Choroid plexus epithelial cell (primary cell): ENCODE measurements around the gene B4GALT1.

ENCODE experiments used
- DNase-seq: peaks from one replicate; pipeline ENCODE4 v3.0.0-alpha.2; 2010; ENCODE audit warnings: low read depth
- H3K4me3 ChIP-seq: 2 replicates; pipeline ENCODE4 v1.5.1; 2011; ENCODE audit warnings: low read depth, mild to moderate bottlenecking, control low read depth, low read length, moderate library complexity
- TF ChIP-seq, protein P1 (sequence below): conservative IDR thresholded peaks from 2 replicates; pipeline ENCODE4 v1.5.1; 2011; ENCODE audit warnings: low read depth, mild to moderate bottlenecking, control low read depth, inconsistent platforms, low read length, moderate library complexity

B4GALT1 gene

DNA sequence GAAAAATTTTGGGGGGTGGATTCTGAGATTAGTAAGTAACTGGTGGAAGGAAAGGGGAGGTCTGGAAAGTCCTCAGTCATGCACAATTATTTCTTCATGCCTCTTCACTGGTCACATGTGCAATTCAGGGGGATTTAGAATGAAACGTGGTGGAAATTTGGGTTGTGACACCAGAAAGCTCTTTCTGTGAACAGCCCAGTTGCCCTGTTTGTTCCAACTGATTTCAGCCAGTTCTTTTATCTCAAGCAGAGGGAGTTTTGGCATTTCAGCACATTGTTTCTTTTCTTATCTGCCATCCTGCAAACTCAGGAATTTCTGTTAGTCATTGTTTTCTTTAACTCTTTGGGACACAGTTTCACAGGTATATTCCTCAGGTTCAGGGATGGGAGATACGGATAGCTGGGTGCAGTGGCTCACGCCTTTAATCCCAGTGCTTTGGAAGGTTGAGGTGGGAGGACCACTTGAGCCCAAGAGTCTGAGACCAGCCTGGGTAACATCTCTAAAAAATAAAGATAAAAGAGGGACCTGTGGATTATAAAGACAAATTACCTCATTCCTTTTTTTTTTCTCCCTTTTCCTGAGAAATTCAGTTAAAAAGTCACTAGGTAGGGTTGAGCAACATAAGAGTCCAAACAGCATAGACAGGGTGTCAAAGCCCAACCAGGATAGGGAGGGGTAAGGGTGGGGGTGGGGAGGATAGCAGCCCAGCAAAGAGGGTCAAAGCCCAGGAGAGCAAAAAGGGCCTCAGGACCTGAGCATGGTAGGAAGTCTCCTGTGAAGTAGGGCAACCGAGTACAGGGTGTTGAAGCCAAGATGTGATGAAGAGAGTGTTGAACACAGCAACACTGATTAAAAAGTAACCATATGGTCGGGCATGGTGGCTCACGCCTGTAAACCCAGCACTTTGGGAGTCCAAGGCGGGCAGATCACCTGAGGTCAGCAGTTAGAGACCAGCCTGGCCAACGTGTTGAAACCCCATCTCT, 5.4 kb upstream of the B4GALT1 start:
- DNase-seq, result peak; percentile 72
- TF ChIP-seq, protein P1, sequence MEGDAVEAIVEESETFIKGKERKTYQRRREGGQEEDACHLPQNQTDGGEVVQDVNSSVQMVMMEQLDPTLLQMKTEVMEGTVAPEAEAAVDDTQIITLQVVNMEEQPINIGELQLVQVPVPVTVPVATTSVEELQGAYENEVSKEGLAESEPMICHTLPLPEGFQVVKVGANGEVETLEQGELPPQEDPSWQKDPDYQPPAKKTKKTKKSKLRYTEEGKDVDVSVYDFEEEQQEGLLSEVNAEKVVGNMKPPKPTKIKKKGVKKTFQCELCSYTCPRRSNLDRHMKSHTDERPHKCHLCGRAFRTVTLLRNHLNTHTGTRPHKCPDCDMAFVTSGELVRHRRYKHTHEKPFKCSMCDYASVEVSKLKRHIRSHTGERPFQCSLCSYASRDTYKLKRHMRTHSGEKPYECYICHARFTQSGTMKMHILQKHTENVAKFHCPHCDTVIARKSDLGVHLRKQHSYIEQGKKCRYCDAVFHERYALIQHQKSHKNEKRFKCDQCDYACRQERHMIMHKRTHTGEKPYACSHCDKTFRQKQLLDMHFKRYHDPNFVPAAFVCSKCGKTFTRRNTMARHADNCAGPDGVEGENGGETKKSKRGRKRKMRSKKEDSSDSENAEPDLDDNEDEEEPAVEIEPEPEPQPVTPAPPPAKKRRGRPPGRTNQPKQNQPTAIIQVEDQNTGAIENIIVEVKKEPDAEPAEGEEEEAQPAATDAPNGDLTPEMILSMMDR, result no peak
- no peak overlapping the region for H3K4me3 ChIP-seq

DNA sequence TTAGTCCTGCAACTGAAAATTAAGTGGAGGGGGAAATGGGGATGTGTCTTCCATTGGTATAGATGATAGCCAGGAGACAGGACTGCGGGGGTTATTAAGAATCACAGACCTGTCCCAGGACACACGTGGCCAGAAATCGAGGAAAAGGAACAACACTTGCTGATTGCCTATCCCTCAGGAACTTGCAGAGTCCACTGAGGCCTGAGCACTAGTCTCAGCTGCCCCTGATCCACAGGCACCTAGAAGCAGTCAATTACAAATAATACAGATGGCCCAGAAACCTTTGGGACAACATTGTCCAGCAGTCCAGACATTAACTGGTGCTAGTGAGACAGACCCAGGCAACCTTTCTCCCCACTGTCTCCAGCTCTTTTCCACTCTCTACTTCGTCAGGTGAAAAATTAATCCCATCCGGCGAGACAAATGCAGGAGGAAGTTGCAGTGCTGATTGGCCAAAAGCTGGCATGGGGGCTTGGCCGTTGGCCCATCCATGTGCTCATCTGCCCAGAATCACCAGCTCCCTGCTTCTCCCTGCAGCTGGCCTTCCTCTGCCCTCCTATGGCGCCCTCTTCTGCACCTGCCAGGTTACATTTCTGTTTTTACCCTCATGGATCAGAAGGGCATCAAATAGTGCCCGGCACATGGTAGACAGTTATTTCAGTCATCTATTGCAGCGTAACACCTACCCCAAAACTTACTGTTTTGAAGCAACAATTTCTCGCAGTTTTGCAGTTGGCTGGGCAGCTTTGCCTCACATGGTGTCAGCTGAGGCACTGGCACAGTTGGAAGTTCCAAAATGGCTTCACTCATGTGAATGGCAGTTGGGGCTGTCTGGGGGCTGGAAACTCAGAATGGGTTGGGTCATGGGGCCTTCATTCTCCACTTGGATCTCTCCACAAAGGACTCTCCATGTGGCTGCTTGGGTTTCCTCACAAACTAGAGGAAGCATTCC, 3.6 kb upstream of the B4GALT1 start:
- TF ChIP-seq, protein P1, result peak; percentile 39
- peak; percentile 22 for DNase-seq
- H3K4me3 ChIP-seq, result no peak overlapping the region

DNA sequence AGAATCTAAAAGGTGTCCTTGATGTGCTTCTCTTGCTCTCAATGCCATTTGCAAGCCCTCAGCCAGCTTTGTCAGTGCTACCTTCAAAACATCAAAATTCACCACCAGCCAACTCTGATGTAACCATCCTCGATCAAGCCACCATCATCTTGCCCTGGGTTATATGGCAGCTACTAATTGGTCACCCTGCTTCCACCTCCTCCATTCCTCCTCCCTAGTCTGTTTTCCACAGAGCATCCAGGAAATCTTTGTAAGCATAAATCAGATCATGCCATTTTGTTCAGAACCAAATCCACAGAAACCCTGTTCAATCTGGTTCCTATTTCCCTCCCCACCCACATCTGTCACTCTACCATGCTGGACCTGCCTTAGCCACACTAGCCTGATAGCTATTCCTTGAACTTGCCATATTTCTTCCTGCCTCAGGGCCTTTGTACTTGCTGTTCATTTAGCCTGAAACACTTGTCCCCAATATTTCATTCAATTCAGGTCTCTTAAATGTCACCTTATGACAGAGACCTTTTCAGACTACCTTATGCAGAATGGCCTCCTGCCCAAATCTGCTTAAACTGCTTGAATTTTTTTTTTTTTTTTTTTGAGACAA, 1.9 kb upstream of the B4GALT1 start:
- no peak for DNase-seq
- H3K4me3 ChIP-seq, result no peak overlapping the region
- TF ChIP-seq, protein P1, result no peak

DNA sequence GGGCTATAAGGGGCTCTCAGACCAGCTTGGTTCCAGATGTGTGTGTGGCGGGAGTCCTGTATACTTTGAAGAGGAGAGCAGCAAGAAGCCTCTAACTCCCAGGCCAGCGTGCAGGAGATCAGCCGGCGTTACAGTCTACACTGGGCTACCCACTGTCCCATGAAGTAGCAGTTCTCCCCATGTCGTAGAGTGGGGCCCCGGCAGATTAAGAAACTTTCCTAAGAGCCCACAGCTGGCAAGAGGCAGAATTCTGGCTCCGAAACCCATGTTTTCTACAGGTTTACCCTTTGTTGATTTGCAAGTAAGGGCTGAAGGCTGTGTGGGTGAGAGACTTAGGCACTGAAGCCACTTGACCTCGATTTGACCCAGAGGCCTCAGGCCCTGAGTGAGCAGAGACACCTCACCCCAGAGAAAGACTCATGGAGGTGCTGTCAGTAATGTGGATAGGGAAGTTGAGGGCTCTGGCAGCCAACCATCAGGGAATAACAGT, 881 bp upstream of the B4GALT1 start:
- TF ChIP-seq, protein P1, result no peak
- H3K4me3 ChIP-seq, result peak overlapping the region; percentile 92
- peak; percentile 31 for DNase-seq

DNA sequence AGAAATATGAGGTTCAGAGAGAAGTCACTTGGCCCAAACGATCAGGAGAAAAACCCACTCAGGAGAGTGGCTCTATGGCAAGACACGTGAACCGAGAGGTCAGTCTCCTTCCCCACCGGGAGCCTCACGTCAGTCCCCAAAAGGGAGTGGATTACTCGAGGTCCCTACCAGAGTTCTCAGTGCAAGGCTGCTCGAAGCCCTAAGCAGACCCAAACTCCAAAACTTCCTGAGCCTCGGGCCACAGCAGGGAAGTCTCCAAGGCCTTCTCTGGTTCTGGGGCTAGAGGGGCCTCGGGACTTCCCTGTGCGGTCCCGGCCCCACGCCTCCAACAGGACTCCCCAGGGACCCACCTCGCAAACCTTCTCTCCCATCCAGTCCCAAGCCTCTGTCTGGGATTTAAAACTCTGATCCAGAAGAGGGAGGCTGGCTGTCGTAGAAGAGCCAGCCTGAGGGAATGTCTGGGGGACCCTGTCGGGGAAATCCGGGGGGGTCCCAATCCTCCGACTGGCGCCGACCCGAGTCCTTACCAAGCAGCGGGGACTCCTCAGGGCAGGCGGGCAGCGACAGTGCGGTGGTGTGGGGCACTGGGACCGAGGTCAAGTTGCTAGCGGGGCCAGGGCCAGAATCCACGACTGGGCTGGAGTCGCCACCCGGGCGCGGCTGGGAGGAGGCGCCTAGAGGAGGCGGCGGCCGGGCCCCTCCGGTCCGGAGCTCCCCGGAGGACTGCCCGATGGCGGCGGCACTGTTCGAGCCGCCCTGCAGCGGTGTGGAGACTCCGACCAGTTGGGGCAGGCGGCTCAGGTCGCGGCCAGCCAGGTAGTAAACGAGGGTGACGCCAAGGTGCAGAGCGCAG, 679 bp downstream of the B4GALT1 start:
- peak overlapping the region; percentile 92 for H3K4me3 ChIP-seq
- peak; percentile 32 for DNase-seq
- TF ChIP-seq, protein P1, result no peak
